CD14-positive monocyte (primary cell): ENCODE data around the gene CFAP90. TPM values are rescaled to one million over a fixed set of nuclear protein-coding genes. Genes with fewer than 3 reads are reported as not detected.

ENCODE experiments used
- DNase-seq, 3 donors: peaks; one replicate each; pipeline ENCODE4 v3.0.0-alpha.2; 2011 to 2022
- H2AFZ ChIP-seq: 2 replicates; pipeline ENCODE4 v1.6.0; 2012; ENCODE audit warnings: mild to moderate bottlenecking, low read depth, low read length, inconsistent platforms; ENCODE audit not compliant: insufficient read depth, poor library complexity, severe bottlenecking
- H3K27ac ChIP-seq, 2 donors: 1 replicate in 1 of 2; 2 replicates in 1 of 2; pipeline ENCODE4 v1.5.1; 2012 to 2013; ENCODE audit warnings: low read length in 2 of 2, control low read depth in 1 of 2, inconsistent platforms in 1 of 2, low read depth in 1 of 2, mild to moderate bottlenecking in 1 of 2
- H3K27me3 ChIP-seq, 2 donors: one replicate each; pipeline versions ENCODE4 v1.6.0 to v1.6.1; 2011 to 2013; ENCODE audit warnings: low read length in 2 of 2; ENCODE audit not compliant: control insufficient read depth in 2 of 2, insufficient read depth in 2 of 2
- H3K36me3 ChIP-seq, 2 donors: replicated peaks in 1 of 2; 1 replicate in 1 of 2; 2 replicates in 1 of 2; pipeline versions ENCODE4 v1.5.1 to v1.6.1; 2012 to 2013; ENCODE audit warnings: low read length in 2 of 2, control low read depth in 1 of 2, inconsistent platforms in 1 of 2, mild to moderate bottlenecking in 1 of 2; ENCODE audit not compliant: insufficient read depth in 2 of 2, control insufficient read depth in 1 of 2
- H3K4me1 ChIP-seq, 2 donors: 1 replicate in 1 of 2; 2 replicates in 1 of 2; pipeline versions ENCODE4 v1.5.1 to v1.6.1; 2012 to 2013; ENCODE audit warnings: low read length in 2 of 2, control low read depth in 1 of 2, inconsistent platforms in 1 of 2, mild to moderate bottlenecking in 1 of 2, moderate library complexity in 1 of 2; ENCODE audit not compliant: insufficient read depth in 2 of 2, control insufficient read depth in 1 of 2
- H3K4me2 ChIP-seq: replicated peaks from 2 replicates; pipeline ENCODE3; 2012; ENCODE audit warnings: low read length, moderate library complexity, mild to moderate bottlenecking; ENCODE audit not compliant: poor library complexity, severe bottlenecking; ENCODE audit errors: extremely low read depth
- H3K4me3 ChIP-seq, 3 experiments: fragments of 200-600 bp in 1 of 3; sonication (generic) in 1 of 3; replicated peaks in 1 of 3; 1 replicate in 2 of 3; 2 replicates in 1 of 3; pipeline ENCODE4 v1.5.1; 2011 to 2013; ENCODE audit warnings: low read length in 3 of 3, mild to moderate bottlenecking in 3 of 3, control low read depth in 2 of 3, low read depth in 2 of 3, inconsistent platforms in 1 of 3, moderate library complexity in 1 of 3
- H3K79me2 ChIP-seq: 2 replicates; pipeline ENCODE4 v1.6.0; 2012; ENCODE audit warnings: mild to moderate bottlenecking, control low read depth, inconsistent platforms, low read length, moderate library complexity; ENCODE audit not compliant: insufficient read depth
- H3K9ac ChIP-seq: 2 replicates; pipeline ENCODE4 v1.6.0; 2017; ENCODE audit warnings: low read length, mild to moderate bottlenecking; ENCODE audit not compliant: insufficient read depth, poor library complexity, severe bottlenecking
- H3K9me3 ChIP-seq, 2 donors: replicated peaks in 1 of 2; 1 replicate in 1 of 2; 2 replicates in 1 of 2; pipeline versions ENCODE4 v1.5.1 to v1.6.1; 2012 to 2013; ENCODE audit warnings: low read length in 2 of 2, control low read depth in 1 of 2; ENCODE audit not compliant: control insufficient read depth in 1 of 2, insufficient read depth in 1 of 2
- H4K20me1 ChIP-seq: 2 replicates; pipeline ENCODE4 v1.6.0; 2012; ENCODE audit warnings: mild to moderate bottlenecking, low read length, control low read depth, moderate library complexity; ENCODE audit not compliant: insufficient read depth
- H3K27ac Mint-ChIP-seq, 7 donors: one replicate each; pipeline ENCODE4 v1.8.0; 2020; ENCODE audit warnings: mild to moderate bottlenecking in 7 of 7, mixed read lengths in 7 of 7, moderate library complexity in 6 of 7, inconsistent platforms in 2 of 7
- H3K27me3 Mint-ChIP-seq, 3 donors: one replicate each; pipeline ENCODE4 v1.8.0; 2021 to 2022; ENCODE audit warnings: low read depth in 3 of 3, mild to moderate bottlenecking in 3 of 3, mixed read lengths in 3 of 3, moderate library complexity in 3 of 3, inconsistent platforms in 1 of 3
- H3K36me3 Mint-ChIP-seq, 2 donors: one replicate each; pipeline ENCODE4 v1.8.0; 2020; ENCODE audit warnings: mixed read lengths in 2 of 2, inconsistent platforms in 1 of 2, mild to moderate bottlenecking in 1 of 2
- H3K4me1 Mint-ChIP-seq: one replicate; pipeline ENCODE4 v1.8.0; 2020; ENCODE audit warnings: mild to moderate bottlenecking, mixed read lengths
- H3K4me3 Mint-ChIP-seq, 2 donors: one replicate each; pipeline ENCODE4 v1.8.0; 2020; ENCODE audit warnings: mild to moderate bottlenecking in 2 of 2, mixed read lengths in 2 of 2, moderate library complexity in 1 of 2
- H3K9me3 Mint-ChIP-seq, 7 donors: one replicate each; pipeline ENCODE4 v1.8.0; 2020 to 2022; ENCODE audit warnings: mixed read lengths in 7 of 7, mild to moderate bottlenecking in 6 of 7, moderate library complexity in 6 of 7, inconsistent platforms in 2 of 7
- CTCF ChIP-seq: fragments of 200-600 bp; IDR thresholded peaks from one replicate; pipeline ENCODE4 v1.8.0; 2022; ENCODE audit warnings: antibody characterized with exemption, mild to moderate bottlenecking
- WGBS: methylation state at CpG from one replicate; pipeline ENCODE4 v1.1.5; 2013; ENCODE audit warnings: missing lambda C conversion rate; ENCODE audit not compliant: insufficient coverage; 5-methylcytosine and 5-hydroxymethylcytosine counted together
- intact Hi-C, 2 donors: fragments of 100-400 bp; cut with micrococcal nuclease; formaldehyde crosslinking; loops; one replicate each; pipeline versions ENCODE4 v1.15.0 to v1.15.1; 2023
- polyA plus RNA-seq, 3 donors: library from polyadenylated mRNA; depleted of rRNA in 1 of 3; unstranded in 2 of 3; stranded (reverse) in 1 of 3; fragments of 300-500 nt in 2 of 3; fragments of >200 nt in 1 of 3; fragmentation: Illumina TruSeq in 2 of 3; gene quantifications; 1 replicate in 2 of 3; 2 replicates in 1 of 3; pipeline ENCODE4 v1.2.3, GENCODE V29; 2012 to 2021

The CFAP90 gene
- polyA plus RNA-seq, 3 donors = not detected

GRCh38 chr5:7881091-7881490, 30.2 kb upstream of the CFAP90 start:
- Histone ChIP-seq H3K4me1 (peaks cover 22 to 39% of the 10 kb centered on the region in 2 donors), H3K36me3 (peaks cover 60 to 83% of the 10 kb centered on the region in 2 donors), H3K9me3 (no peaks in the 10 kb centered on the region), H2AFZ (no peak overlapping the region), H3K9ac (no peak overlapping the region), H3K4me3 (no peak overlapping the region), H3K27ac (peak overlapping the region in 1 of 2 donors; percentile 34), H3K79me2 (peaks cover 20% of the 10 kb centered on the region), H3K4me2 (no peak overlapping the region), H4K20me1 (peaks cover 6% of the 10 kb centered on the region), H3K27me3 (no peaks in the 10 kb centered on the region)
- Mint-ChIP-seq H3K9me3 (no peaks in the 10 kb centered on the region), H3K27ac (peak overlapping the region in 3 of 7 donors; percentile 21 to 70 (median 53)), H3K36me3 (peaks cover 62 to 78% of the 10 kb centered on the region in 2 donors), H3K27me3 (no peaks in the 10 kb centered on the region), H3K4me3 (peak overlapping the region in 1 of 2 donors; percentile 1), H3K4me1 (peaks cover 46% of the 10 kb centered on the region)
- WGBS = 83% methylated on average over 2 of the region's 4 CpGs
- TF ChIP-seq CTCF = no peak
- no peak for DNase-seq
- intact Hi-C loops = no loop called here

- H3K4me1 Mint-ChIP-seq = peaks cover 46% of the 10 kb centered on the region
- peak overlapping the region in 1 of 2 donors; percentile 78 for H3K4me3 Mint-ChIP-seq
- H3K79me2 ChIP-seq = peaks cover 28% of the 10 kb centered on the region
- peaks cover 6% of the 10 kb centered on the region for H4K20me1 ChIP-seq
- peak overlapping the region; percentile 54 for H3K4me2 ChIP-seq
- H3K9ac ChIP-seq = no peak overlapping the region
- no peaks in the 10 kb centered on the region for H3K9me3 ChIP-seq
- H2AFZ ChIP-seq = no peak overlapping the region
- no peak for TF ChIP-seq CTCF
- H3K27me3 ChIP-seq = no peaks in the 10 kb centered on the region
- no peaks in the 10 kb centered on the region for H3K9me3 Mint-ChIP-seq
- intact Hi-C loops = loop anchor here in 1 of 2 donors (10.0 kb wide), 1 partner anchor 1504 kb away; the partner anchor contains the start of gene MED10
- peak overlapping the region in 1 of 3 experiments; percentile 44 for H3K4me3 ChIP-seq
- peak overlapping the region; percentile 85 to 96 (median 94) for H3K27ac Mint-ChIP-seq
- peaks cover 54 to 83% of the 10 kb centered on the region in 2 donors for H3K36me3 ChIP-seq
- peaks cover 22 to 39% of the 10 kb centered on the region in 2 donors for H3K4me1 ChIP-seq
- H3K36me3 Mint-ChIP-seq = peaks cover 63 to 78% of the 10 kb centered on the region in 2 donors
- no peaks in the 10 kb centered on the region for H3K27me3 Mint-ChIP-seq
- peak overlapping the region; percentile 0 to 77 for H3K27ac ChIP-seq
- DNase-seq = peak; percentile 63 to 86 (median 82)
These were observed 27.5 kb upstream of the CFAP90 start for GRCh38 chr5:7878381-7878873.
